Measurements from ENCODE around the gene NTN1. TPM values are rescaled to one million over a fixed set of nuclear protein-coding genes. Genes with fewer than 3 reads are reported as not detected.
"Not testable (repeated sequence)": the region's sequence is repeated elsewhere in the genome, so short reads cannot be mapped to it uniquely, and the experiment has no call there.

The NTN1 gene
- total RNA-seq, 1 donor from 2014 or later = 11.5 TPM

DNA sequence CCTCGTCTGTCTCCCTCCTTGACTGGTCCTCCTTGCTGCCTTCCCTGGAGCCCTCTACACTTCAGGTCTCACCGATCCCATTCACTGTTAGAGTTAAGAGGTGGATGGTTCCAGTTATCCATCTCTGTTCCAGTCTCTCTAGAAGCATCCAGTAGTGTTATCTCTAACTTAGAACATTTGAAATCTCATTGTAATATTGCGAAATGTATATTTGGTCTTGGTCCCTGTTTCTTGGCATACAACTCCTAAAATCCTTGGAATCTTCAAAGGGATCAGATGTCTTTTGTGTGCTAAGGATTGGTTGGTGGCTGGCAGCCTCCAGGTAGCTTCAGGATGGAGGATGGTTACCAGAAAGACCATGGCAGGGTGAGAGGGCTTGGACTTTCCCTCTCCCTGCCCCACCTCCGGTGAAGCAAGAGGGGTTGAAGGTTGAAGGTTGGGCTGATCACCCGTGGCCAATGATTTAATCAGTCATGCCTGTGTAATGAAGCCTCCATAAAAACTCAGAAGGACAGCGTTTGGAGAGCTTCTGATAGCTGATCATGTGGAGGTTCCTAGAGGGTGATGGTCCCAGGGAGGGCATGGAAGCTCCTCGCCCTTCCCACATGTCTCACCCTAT lies 59.1 kb downstream of the NTN1 start:
- peak; percentile 85 for ATAC-seq

GRCh38 chr17:9080983-9081382 lies 59.7 kb downstream of the NTN1 start:
- DNase-seq (ENCODE audit: low spot score) (peak; percentile 76), ATAC-seq (peak; percentile 63)

More for the DNA sequence above, 59.1 kb downstream of the NTN1 start:
- DNase-seq (ENCODE audit: low spot score) = peak; percentile 93

DNA sequence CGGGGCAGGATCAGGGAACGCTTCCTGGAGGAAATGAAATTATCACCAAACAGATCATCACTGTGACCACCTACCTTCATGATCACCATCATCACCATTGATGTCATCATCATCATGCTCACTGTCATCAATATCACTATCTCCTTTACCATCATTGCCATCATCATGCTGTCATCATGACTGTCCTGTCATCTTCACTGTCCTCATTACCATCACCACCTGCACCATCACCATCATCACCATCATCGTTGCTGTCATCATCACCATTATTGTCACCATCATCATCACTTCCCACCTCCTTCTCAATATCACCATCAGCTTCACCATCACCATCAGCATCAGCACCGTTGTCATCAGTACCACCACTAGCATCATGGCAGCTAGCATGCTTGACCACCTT lies 65.3 kb downstream of the NTN1 start:
- ATAC-seq (no peak), DNase-seq (ENCODE audit: low spot score) (no peak)

GRCh38 chr17:9087921-9088320 lies 66.6 kb downstream of the NTN1 start:
- ATAC-seq = no peak
- no peak for DNase-seq (ENCODE audit: low spot score)

- peak; percentile 59 for ATAC-seq
- DNase-seq (ENCODE audit: low spot score) = no peak
Observed at GRCh38 chr17:9090641-9091096, 69.4 kb downstream of the NTN1 start.

GRCh38 chr17:9094193-9094592 lies 72.9 kb downstream of the NTN1 start:
- ATAC-seq = no peak
- no peak for DNase-seq (ENCODE audit: low spot score)

GRCh38 chr17:9095390-9095789 lies 74.1 kb downstream of the NTN1 start:
- ATAC-seq = peak; percentile 81

GRCh38 chr17:9098242-9098825 lies 77.0 kb downstream of the NTN1 start:
- DNase-seq (ENCODE audit: low spot score) (no peak), ATAC-seq (no peak)

More at GRCh38 chr17:9095390-9095789, 74.1 kb downstream of the NTN1 start:
- DNase-seq (ENCODE audit: low spot score) = no peak

GRCh38 chr17:9101356-9101755 lies 80.0 kb downstream of the NTN1 start:
- DNase-seq (ENCODE audit: low spot score) = no peak
- no peak for ATAC-seq

DNA sequence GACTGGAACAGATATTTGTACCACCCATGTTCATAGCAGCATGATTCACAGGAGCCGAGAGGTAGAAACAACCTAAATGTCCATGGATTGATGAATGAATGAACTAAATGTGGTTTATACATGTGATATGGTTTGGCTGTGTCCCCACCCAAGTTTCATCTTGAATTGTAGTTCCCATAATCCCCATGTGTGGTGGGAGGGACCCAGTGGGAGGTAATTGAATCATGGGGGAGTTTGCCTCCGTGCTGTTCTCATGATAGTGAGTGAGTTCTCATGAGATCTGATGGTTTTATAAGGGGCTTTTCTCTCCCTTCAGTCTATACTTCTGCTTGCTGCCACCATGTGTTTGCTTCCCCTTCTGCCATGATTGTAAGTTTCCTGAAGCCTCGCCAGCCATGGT lies 81.9 kb downstream of the NTN1 start:
- not testable (repeated sequence) for ATAC-seq

DNA sequence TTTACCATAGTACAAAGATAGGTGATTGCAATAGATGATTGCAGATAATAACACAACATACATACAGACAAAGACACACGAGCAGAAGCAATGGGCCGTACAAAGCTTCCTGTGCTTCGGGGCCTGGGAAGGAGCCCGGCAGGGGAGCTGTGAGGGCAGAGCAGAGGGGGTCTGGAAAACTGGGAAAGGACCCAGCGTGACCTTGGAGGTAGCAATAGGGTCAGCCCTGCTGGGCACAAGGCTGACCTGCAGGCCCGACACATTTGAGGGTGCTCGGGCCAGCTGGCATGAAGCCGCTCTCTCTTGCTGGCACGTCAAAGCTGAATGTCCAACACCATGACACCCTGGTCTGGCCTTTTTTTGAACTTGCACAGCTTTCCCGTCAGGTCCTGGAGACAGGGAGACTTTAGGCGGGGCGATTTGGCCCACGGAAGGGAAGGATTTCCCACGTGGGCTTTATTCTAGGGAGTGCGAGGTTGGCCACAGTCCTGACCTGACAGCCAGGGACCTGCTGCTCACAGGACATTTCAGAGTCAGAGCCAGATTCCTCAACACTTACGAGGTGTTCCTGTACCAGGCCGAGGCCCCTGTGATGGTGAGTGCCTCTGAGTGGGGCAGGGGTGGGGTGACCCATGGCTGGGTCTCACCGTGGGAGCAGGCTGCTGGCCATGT lies 83.2 kb downstream of the NTN1 start:
- peak; percentile 94 for DNase-seq (ENCODE audit: low spot score)

More for the DNA sequence above, 81.9 kb downstream of the NTN1 start:
- not testable (repeated sequence) for DNase-seq (ENCODE audit: low spot score)

GRCh38 chr17:9105068-9105868 lies 84.0 kb downstream of the NTN1 start:
- ATAC-seq (peak; percentile 23), DNase-seq (ENCODE audit: low spot score) (no peak)

More for the DNA sequence above, 83.2 kb downstream of the NTN1 start:
- peak; percentile 90 for ATAC-seq

GRCh38 chr17:9106278-9106677 lies 85.0 kb downstream of the NTN1 start:
- not testable (repeated sequence) for DNase-seq (ENCODE audit: low spot score); ATAC-seq

- ATAC-seq (no peak), DNase-seq (ENCODE audit: low spot score) (no peak)
Observed at GRCh38 chr17:9107527-9107926, 86.2 kb downstream of the NTN1 start.

- DNase-seq (ENCODE audit: low spot score) (no peak), ATAC-seq (no peak)
Observed at GRCh38 chr17:9108146-9108545, 86.8 kb downstream of the NTN1 start.

DNA sequence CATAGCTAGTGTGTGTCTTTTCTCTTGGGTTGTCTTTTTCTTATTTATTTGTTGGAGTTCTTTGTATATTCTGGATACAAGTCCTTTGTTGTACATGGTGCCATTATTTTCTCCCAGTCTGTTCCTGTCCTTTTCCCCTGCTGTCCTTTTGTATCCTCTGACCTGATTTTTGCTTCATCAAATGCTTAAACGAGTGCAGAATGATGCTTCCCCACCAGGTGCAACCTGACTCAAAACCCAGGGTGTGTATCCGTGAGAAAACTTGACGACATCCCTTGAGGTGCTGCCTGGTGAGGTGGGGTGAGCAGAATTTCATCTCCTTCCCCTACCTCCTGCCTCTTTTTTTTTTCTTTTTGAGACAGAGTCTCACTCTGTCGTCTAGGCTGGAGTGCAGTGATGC lies 88.6 kb downstream of the NTN1 start:
- no peak for DNase-seq (ENCODE audit: low spot score)
- no peak for ATAC-seq

GRCh38 chr17:9110501-9110900 lies 89.2 kb downstream of the NTN1 start:
- ATAC-seq = no peak

DNA sequence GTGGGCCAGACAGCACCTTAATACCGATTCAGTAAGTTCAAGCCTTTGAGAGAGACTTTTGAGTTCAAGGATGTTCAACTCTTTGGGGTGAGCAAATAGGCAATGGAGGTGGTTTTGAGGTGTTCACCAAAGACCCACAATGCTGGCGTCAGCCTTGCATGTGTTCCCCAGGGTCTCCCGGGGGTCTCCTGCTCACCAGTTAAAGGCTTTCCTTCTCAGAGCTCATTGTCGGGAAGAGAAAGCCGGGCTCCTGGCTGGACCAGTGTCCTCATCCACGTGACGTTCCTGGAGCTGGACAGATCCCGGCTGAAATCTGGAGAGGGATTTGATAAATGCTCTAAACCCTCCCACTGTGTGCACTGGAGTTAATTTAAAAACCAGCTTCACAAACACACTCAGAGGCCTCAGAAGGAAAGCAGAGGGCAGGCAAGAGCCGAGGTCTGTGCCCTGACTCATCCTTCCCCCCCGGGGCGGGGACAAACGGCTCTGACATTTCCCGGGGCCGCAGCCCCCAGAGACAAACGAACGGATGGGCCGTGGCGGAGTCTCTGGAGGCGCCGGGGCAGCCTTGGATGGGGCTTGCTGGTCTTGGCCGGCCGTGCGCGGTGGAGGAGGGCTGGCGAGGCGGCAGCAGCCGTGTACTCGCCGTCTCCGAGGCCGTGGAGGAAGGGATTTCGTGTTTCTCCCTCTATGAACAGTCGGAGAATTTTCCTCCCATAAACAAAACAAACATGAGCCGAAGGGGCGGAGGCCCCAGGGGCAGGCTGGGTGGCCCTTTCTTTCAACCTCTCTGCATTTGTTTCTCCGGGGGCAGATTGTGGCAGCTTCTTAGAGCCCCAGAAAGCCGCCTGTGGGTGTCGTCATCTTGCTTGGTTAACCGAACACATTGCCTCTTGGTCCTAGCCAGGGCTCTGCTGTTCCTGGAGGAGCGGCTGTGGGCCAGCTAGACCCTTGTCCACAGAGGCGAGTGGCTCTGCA lies 94.2 kb downstream of the NTN1 start:
- peak; percentile 65 for DNase-seq (ENCODE audit: low spot score)

More at GRCh38 chr17:9110501-9110900, 89.2 kb downstream of the NTN1 start:
- no peak for DNase-seq (ENCODE audit: low spot score)

GRCh38 chr17:9116311-9116835 lies 95.1 kb downstream of the NTN1 start:
- ATAC-seq (no peak), DNase-seq (ENCODE audit: low spot score) (no peak)

More for the DNA sequence above, 94.2 kb downstream of the NTN1 start:
- ATAC-seq = peak; percentile 96
